Breast epithelium (tissue), 4 donors: ENCODE data around the gene PBX4. TPM values are rescaled to one million over a fixed set of nuclear protein-coding genes. Genes with fewer than 3 reads are reported as not detected.

Experiments used
- DNase-seq, 2 donors: peaks; one replicate each; pipeline ENCODE4 v3.0.0-alpha.2; 2019; ENCODE audit warnings: low spot score in 2 of 2
- H3K27ac ChIP-seq, 2 donors: fragments of 200-600 bp; sonication (generic) in 1 of 2; one replicate each; pipeline ENCODE4 v1.5.1; 2016 to 2019; ENCODE audit warnings: mild to moderate bottlenecking in 1 of 2
- H3K27me3 ChIP-seq, 2 donors: fragments of 200-600 bp; sonication (generic) in 1 of 2; one replicate each; pipeline versions ENCODE4 v1.5.1 to v1.6.0; 2017 to 2019; ENCODE audit warnings: control low read depth in 1 of 2, mild to moderate bottlenecking in 1 of 2
- H3K36me3 ChIP-seq: fragments of 200-600 bp; one replicate; pipeline ENCODE4 v1.5.1; 2019
- H3K4me1 ChIP-seq, 2 donors: fragments of 200-600 bp; sonication (generic); one replicate each; pipeline ENCODE4 v1.5.1; 2016 to 2019; ENCODE audit warnings: control low read depth in 1 of 2
- H3K4me3 ChIP-seq, 3 donors: fragments of 200-600 bp; sonication (generic); 1 replicate in 2 of 3; 2 replicates in 1 of 3; pipeline ENCODE4 v1.5.1; 2016 to 2019; ENCODE audit warnings: mild to moderate bottlenecking in 3 of 3, moderate library complexity in 2 of 3
- H3K9me3 ChIP-seq, 2 donors: fragments of 200-600 bp; sonication (generic) in 1 of 2; one replicate each; pipeline ENCODE4 v1.5.1; 2016 to 2019; ENCODE audit warnings: control low read depth in 1 of 2
- POLR2A ChIP-seq: fragments of 450-650 bp; IDR thresholded peaks from one replicate; pipeline ENCODE4 v1.6.1; 2016; ENCODE audit warnings: antibody characterized with exemption, mild to moderate bottlenecking, moderate library complexity
- POLR2AphosphoS5 ChIP-seq, 3 donors: sonication (generic); formaldehyde crosslinking; IDR thresholded peaks; one replicate each; pipeline ENCODE4 v1.6.1; 2017; ENCODE audit warnings: antibody characterized with exemption in 3 of 3
- intact Hi-C: fragments of 100-400 bp; cut with DNase I; formaldehyde crosslinking; loops from one replicate; pipeline ENCODE4 v1.15.1; 2023; ENCODE audit warnings: low total_unique reads
- total RNA-seq, 3 donors: library from RNA; depleted of rRNA; stranded (reverse); fragments of >200 nt; gene quantifications; one replicate each; pipeline ENCODE4 v1.1.0, GENCODE V29; 2016
- TF ChIP-seq, protein P1 (sequence below), 3 donors: fragments of 450-650 bp; IDR thresholded peaks; one replicate each; pipeline ENCODE4 v1.5.1; 2016 to 2017; ENCODE audit warnings: antibody characterized with exemption in 3 of 3, mild to moderate bottlenecking in 3 of 3, moderate library complexity in 3 of 3

PBX4 gene
- total RNA-seq, 3 donors from 2014 or later, result 3.4 to 5.9 (median 5.6) TPM

DNA sequence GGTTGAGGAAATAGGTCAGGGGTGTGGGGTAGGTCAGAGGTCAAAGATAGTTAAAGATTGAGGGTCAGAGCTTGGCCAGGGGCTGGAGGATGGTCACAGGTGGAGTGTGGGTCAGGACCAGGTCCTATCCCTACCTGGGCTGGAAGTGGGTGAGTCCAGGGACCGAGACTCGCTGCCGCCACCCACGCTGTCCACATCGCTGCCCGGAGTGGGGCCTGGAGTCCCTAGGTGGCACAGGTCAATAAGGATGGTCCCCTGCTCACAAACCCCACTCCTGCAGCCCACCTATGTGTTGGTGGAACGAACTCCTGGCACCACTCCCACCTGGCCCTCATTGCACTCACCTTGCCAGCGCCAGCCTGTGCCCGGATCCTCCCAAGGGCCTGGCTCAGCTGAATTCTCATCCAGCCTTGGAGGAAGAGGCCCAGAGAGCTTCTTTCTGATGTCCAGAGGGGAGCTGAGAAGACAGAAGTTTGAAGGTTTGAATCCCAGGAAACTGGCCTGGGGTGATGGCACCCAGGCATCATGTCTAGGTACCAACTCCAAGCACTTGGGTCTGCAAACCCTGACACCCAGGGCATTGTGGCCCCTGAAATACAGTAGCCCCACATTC, 18.2 kb upstream of the PBX4 start:
- no peaks in the 10 kb centered on the region for H3K9me3 ChIP-seq
- H3K27ac ChIP-seq, result no peak overlapping the region
- intact Hi-C loops, result no loop called here
- DNase-seq, result no peak
- TF ChIP-seq POLR2AphosphoS5 (IDR thresholded peaks at IDR 0.05) (no peak), POLR2A (no peak)
- TF ChIP-seq, protein P1, sequence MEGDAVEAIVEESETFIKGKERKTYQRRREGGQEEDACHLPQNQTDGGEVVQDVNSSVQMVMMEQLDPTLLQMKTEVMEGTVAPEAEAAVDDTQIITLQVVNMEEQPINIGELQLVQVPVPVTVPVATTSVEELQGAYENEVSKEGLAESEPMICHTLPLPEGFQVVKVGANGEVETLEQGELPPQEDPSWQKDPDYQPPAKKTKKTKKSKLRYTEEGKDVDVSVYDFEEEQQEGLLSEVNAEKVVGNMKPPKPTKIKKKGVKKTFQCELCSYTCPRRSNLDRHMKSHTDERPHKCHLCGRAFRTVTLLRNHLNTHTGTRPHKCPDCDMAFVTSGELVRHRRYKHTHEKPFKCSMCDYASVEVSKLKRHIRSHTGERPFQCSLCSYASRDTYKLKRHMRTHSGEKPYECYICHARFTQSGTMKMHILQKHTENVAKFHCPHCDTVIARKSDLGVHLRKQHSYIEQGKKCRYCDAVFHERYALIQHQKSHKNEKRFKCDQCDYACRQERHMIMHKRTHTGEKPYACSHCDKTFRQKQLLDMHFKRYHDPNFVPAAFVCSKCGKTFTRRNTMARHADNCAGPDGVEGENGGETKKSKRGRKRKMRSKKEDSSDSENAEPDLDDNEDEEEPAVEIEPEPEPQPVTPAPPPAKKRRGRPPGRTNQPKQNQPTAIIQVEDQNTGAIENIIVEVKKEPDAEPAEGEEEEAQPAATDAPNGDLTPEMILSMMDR (IDR thresholded peaks at IDR 0.05), result no peak
- H3K27me3 ChIP-seq, result no peaks in the 10 kb centered on the region
- H3K4me3 ChIP-seq, result no peak overlapping the region
- H3K4me1 ChIP-seq, result no peaks in the 10 kb centered on the region
- no peaks in the 10 kb centered on the region for H3K36me3 ChIP-seq

DNA sequence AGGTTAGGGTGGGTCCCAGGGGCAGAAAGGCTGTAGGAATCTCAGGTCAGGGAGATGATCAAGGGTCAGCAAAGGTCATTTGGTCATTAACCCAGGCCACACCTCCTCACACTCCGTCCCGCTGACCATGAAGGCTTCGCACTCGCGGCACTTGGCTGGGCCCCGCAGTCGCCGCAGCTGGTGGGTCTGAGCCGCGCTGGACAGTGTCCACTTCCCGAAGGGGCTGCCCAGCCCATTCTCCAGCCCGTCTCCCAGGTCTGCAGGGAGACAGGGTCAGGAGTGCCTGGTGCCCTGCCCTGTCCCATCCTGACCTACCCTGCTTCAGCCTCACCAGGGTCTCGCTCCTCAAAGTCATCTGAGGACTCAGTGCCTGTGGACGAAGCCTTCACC, 16.8 kb upstream of the PBX4 start:
- TF ChIP-seq, protein P1 (IDR thresholded peaks at IDR 0.05), result no peak
- TF ChIP-seq POLR2AphosphoS5 (IDR thresholded peaks at IDR 0.05) (no peak), POLR2A (no peak)
- intact Hi-C loops, result no loop called here
- DNase-seq, result no peak
- Histone ChIP-seq H3K4me3 (no peak overlapping the region), H3K4me1 (no peaks in the 10 kb centered on the region), H3K36me3 (no peaks in the 10 kb centered on the region), H3K27me3 (no peaks in the 10 kb centered on the region), H3K9me3 (no peaks in the 10 kb centered on the region), H3K27ac (no peak overlapping the region)

DNA sequence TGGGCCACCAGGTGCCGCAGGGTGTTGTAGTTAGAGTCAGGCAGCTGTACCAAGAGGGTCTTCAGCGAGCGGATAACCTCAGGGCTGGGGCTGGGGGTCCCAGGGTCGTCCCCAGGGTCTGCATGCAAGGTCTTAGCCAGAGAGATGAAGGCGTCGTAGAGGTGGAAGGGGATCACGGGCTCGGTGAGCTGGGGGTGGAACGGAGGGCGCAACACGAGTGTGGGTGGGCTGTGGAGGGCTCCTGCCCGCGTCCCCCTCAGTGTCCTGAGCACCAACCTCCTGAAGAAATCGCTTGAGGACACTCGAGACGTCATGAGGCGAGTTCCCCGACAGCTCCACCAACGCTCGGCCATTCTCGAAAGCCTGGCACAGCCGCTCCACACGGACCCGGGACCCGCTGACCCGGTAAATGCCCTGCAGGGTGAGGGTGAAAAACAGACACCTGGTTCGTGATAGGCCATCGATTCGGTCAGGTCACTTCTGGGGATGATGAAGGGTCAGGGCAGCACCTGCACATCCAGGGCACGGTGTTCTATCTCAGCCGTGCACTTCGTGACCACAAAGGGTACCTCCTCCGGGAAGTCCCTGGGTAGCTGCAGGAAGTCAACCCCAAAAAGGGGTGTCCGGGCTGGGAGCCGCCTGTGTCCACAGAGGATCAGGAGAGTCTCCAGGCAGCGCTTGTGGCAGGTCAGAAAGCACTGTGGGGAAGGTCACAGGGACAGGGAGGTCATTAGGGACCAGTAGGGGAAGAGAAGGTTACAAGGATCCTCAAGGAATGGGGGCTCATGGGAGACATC, 16.2 kb upstream of the PBX4 start:
- Histone ChIP-seq H3K27ac (no peak overlapping the region), H3K4me3 (no peak overlapping the region), H3K4me1 (no peaks in the 10 kb centered on the region), H3K36me3 (no peaks in the 10 kb centered on the region), H3K9me3 (no peaks in the 10 kb centered on the region), H3K27me3 (no peaks in the 10 kb centered on the region)
- intact Hi-C loops, result no loop called here
- TF ChIP-seq POLR2AphosphoS5 (IDR thresholded peaks at IDR 0.05), result no peak
- TF ChIP-seq POLR2A, result no peak
- TF ChIP-seq, protein P1 (IDR thresholded peaks at IDR 0.05), result no peak
- DNase-seq, result no peak

DNA sequence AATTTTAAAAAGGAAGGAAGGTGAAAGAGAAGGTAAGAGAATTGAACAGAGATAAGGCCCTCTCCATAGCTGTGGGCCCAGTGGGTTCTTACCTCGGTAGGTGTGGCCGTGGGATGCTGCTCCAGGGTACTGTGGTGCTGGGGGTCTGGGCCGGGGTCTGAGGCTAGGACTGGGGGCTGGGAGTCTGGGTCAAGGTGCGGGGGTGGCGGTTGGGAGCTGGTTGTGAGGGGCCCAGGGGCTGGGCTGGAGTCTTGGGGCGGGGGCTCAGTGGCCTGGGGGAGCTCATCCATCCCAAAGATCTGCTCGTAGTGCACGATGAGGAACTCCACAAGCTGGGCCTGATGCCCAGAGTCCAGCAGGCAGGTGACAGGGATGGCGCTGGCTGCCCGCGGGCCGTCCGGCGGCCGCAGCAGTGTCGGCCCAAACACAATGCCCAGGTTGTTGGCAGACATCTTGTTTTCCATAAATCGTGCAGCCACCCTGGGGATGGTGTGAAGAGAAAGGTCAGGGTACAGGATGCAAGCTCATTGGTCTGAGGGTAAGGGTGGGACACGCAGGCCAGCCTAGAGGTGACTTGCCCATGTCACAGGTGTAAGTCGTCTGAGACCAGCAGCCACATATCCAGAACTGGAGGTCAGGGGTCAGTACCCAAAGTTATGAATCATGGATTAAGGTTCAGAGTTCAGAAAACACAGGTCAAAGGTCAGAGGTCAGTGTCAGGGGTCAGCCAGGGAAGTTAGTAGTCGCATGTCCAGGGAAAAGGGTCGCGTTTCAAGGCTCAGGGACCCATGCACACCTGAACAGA, 15.4 kb upstream of the PBX4 start:
- Histone ChIP-seq H3K27ac (no peak overlapping the region), H3K27me3 (no peaks in the 10 kb centered on the region), H3K4me1 (no peaks in the 10 kb centered on the region), H3K9me3 (no peaks in the 10 kb centered on the region), H3K36me3 (no peaks in the 10 kb centered on the region), H3K4me3 (no peak overlapping the region)
- TF ChIP-seq POLR2A (no peak), POLR2AphosphoS5 (IDR thresholded peaks at IDR 0.05) (no peak)
- intact Hi-C loops, result no loop called here
- no peak for DNase-seq

DNA sequence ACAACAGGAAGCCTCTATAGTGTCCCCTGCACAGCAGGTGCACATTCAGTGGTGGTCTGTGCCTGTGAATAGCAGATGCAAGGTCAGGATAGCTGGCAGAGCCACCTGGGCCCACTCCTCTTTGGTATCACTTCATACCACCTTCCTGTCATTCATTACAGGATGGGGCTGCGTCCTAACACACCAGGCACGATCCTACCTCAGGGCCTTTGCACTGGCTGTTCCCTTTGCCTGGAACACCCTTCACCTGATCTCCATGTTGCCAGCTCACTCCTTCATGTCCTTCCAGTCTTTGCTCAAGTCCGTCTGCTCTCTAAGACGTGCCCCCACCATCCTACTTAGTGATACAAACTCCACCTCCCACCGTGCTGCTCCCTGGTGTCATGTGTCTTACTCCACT, 14.2 kb upstream of the PBX4 start:
- Histone ChIP-seq H3K9me3 (no peaks in the 10 kb centered on the region), H3K4me3 (no peak overlapping the region), H3K36me3 (no peaks in the 10 kb centered on the region), H3K27ac (no peak overlapping the region), H3K27me3 (no peaks in the 10 kb centered on the region), H3K4me1 (no peaks in the 10 kb centered on the region)
- DNase-seq, result no peak
- TF ChIP-seq POLR2A (no peak), POLR2AphosphoS5 (IDR thresholded peaks at IDR 0.05) (no peak)
- TF ChIP-seq, protein P1 (IDR thresholded peaks at IDR 0.05), result no peak
- intact Hi-C loops, result no loop called here
